Keratinocyte (primary cell): ENCODE results near the gene NFIC.

Source experiments
- EZH2 ChIP-seq: IDR thresholded peaks from one replicate; pipeline ENCODE4 v1.6.1; 2012; ENCODE audit warnings: inconsistent platforms, mild to moderate bottlenecking, low read length, moderate library complexity
- TF ChIP-seq, protein P1 (sequence below), 3 experiments: IDR thresholded peaks in 1 of 3; conservative IDR thresholded peaks in 1 of 3; optimal IDR thresholded peaks in 1 of 3; 2 replicates in 2 of 3; 3 replicates in 1 of 3; pipeline versions ENCODE3 to v1.5.1; 2011; ENCODE audit warnings: low read length in 3 of 3, mild to moderate bottlenecking in 3 of 3, moderate library complexity in 2 of 3, control low read depth in 1 of 3, inconsistent platforms in 1 of 3; ENCODE audit not compliant: insufficient read depth in 2 of 3; ENCODE audit errors: extremely low read depth in 1 of 3

DNA sequence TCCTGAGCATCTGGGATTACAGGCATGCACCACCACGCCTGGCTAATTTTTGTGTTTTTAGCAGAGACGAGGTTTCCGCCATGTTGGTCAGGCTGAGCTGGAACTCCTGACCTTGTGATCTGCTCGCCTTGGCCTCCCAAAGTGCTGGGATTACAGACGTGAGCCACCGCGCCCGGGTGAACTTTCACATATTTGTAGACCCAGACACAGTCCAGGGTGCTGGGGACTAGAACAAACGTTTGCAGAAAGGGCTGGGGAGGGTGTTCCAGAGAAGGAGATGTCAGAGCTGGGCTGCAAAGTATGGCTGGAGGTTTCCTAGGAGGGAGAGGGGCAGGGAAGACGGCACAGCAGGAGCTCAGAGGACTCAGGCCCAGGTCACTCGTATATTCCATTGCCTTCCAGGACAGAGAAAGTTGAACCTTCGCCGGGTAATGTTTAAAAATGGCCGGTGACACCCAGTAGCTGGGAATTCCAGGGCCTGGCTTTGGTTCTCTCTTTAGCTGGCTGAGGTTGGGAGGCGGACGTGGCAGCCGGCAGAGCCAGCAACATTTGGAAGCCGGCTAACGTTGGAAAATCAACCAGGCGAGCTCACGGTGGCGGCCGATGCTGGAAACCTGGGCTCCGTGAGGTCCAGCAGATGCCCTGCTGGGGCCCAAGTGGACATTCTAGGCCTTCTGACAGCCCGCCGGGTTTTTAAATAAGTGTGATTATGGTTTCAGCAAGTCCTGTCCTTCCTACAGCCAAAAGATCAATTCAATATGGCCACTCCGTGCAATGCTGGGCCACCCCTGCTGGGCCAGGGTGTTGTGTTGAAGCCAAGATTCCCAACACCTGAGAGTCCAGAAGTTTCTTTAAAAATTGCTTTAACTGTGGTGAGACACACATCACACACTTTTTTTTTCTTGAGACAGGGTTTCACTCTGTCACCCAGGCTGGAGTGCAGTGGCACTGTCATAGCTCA is 41.5 kb downstream of the NFIC start:
- TF ChIP-seq, protein P1, sequence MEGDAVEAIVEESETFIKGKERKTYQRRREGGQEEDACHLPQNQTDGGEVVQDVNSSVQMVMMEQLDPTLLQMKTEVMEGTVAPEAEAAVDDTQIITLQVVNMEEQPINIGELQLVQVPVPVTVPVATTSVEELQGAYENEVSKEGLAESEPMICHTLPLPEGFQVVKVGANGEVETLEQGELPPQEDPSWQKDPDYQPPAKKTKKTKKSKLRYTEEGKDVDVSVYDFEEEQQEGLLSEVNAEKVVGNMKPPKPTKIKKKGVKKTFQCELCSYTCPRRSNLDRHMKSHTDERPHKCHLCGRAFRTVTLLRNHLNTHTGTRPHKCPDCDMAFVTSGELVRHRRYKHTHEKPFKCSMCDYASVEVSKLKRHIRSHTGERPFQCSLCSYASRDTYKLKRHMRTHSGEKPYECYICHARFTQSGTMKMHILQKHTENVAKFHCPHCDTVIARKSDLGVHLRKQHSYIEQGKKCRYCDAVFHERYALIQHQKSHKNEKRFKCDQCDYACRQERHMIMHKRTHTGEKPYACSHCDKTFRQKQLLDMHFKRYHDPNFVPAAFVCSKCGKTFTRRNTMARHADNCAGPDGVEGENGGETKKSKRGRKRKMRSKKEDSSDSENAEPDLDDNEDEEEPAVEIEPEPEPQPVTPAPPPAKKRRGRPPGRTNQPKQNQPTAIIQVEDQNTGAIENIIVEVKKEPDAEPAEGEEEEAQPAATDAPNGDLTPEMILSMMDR (optimal IDR thresholded peaks at IDR 0.05 in 1 of 3, IDR thresholded peaks at IDR 0.05 in 1 of 3, conservative IDR thresholded peaks at IDR 0.05 in 1 of 3; ENCODE audit: extremely low read depth in 1 of 3, insufficient read depth in 2 of 3, low read length in 3 of 3), result no peak
- no peak for TF ChIP-seq EZH2
